Measurements from ENCODE around the gene KCNN3. TPM values are rescaled to one million over a fixed set of nuclear protein-coding genes. Genes with fewer than 3 reads are reported as not detected.

The KCNN3 gene
- total and polyA plus RNA-seq, 2 donors (not counting 1 experiment from before 2014, with no cell fraction given), result 0.17 to 0.82 TPM

GRCh38 chr1:154861607-154862094 lies 8.4 kb downstream of the KCNN3 start:
- H3K9me3 Mint-ChIP-seq (ENCODE audit: insufficient read depth), result no peaks in the 10 kb centered on the region
- intact Hi-C loops (cut with micrococcal nuclease), result no loop called here
- no peaks in the 10 kb centered on the region for H3K9me3 ChIP-seq (ENCODE audit: control extremely low read depth in 1 of 3, control insufficient read depth in 2 of 3, insufficient read depth in 1 of 3, low read length in 2 of 3)
- peak overlapping the region; percentile 5 for H3K4me3 Mint-ChIP-seq
- H3K4me2 ChIP-seq (replicated peaks; ENCODE audit: low read depth, low read length, poor library complexity, severe bottlenecking), result peak overlapping the region; percentile 61
- no peak overlapping the region for H2AFZ ChIP-seq (ENCODE audit: insufficient read depth, low read depth, low read length, poor library complexity, severe bottlenecking)
- peaks cover 64% of the 10 kb centered on the region for H3K4me1 Mint-ChIP-seq
- TF ChIP-seq EZH2 (IDR thresholded peaks at IDR 0.05; ENCODE audit: borderline replicate concordance, insufficient read depth, low read depth, low read length, poor library complexity, severe bottlenecking), result no peak
- TF ChIP-seq CTCF (IDR thresholded peaks at IDR 0.05), result no peak
- no peak overlapping the region for H3K27ac Mint-ChIP-seq
- no peak overlapping the region for H3K9ac ChIP-seq (ENCODE audit: low read length)
- no peak overlapping the region for H3K27ac ChIP-seq (ENCODE audit: low read length in 2 of 2)
- DNase-seq (no peak), ATAC-seq (ENCODE audit: low read depth) (no peak)
- 90% methylated on average over 7 of the region's 12 CpGs for WGBS (ENCODE audit: insufficient coverage)
- ChIA-PET POLR2A (no interaction called here), CTCF (interaction anchor here (0.6 to 2.6 kb wide), 6 partner anchors 9 to 365 kb away, joined by 3 to 10 read pairs (median 4); partner anchors contain the start of gene KCNN3)
- H3K36me3 ChIP-seq (replicated peaks in 1 of 2; ENCODE audit: control extremely low read depth in 1 of 2, control insufficient read depth in 1 of 2, extremely low read depth in 1 of 2, insufficient read depth in 2 of 2, low read length in 1 of 2), result no peaks in the 10 kb centered on the region
- peaks cover 46 to 78% of the 10 kb centered on the region in 2 donors for H3K4me1 ChIP-seq (ENCODE audit: control insufficient read depth in 2 of 2, insufficient read depth in 2 of 2, low read length in 2 of 2)
- H3K27me3 ChIP-seq (replicated peaks in 1 of 4; ENCODE audit: control extremely low read depth in 1 of 4, control insufficient read depth in 3 of 4, insufficient read depth in 4 of 4, low read length in 3 of 4), result peaks cover 0 to 11% (median 0%) of the 10 kb centered on the region in 4 experiments
- peaks cover 13% of the 10 kb centered on the region for H3K27me3 Mint-ChIP-seq
- H3K4me3 ChIP-seq (ENCODE audit: control extremely low read depth in 1 of 5, extremely low read depth in 1 of 5, insufficient read depth in 1 of 5, low read depth in 2 of 5, low read length in 4 of 5), result no peak overlapping the region
- H3K79me2 ChIP-seq (ENCODE audit: control insufficient read depth, insufficient read depth, low read length), result no peaks in the 10 kb centered on the region
- no peaks in the 10 kb centered on the region for H4K20me1 ChIP-seq (ENCODE audit: control insufficient read depth, insufficient read depth, low read length, poor library complexity, severe bottlenecking)

GRCh38 chr1:154860156-154860870 lies 9.8 kb downstream of the KCNN3 start:
- Mint-ChIP-seq H3K27ac (peak overlapping the region; percentile 76), H3K4me3 (peak overlapping the region; percentile 69), H3K4me1 (peaks cover 52% of the 10 kb centered on the region), H3K27me3 (peaks cover 6% of the 10 kb centered on the region), H3K9me3 (ENCODE audit: insufficient read depth) (no peaks in the 10 kb centered on the region)
- ChIA-PET CTCF (interaction anchor here (0.6 to 2.6 kb wide), 5 partner anchors 14 to 300 kb away, joined by 3 to 10 read pairs (median 4); no protein-coding TSS in a partner anchor), POLR2A (interaction anchor here (0.6 kb wide), 1 partner anchor 189 kb away, joined by 3 read pairs; no protein-coding TSS in a partner anchor)
- Histone ChIP-seq H2AFZ (ENCODE audit: insufficient read depth, low read depth, low read length, poor library complexity, severe bottlenecking) (peak overlapping the region; percentile 57), H3K27me3 (replicated peaks in 1 of 4; ENCODE audit: control extremely low read depth in 1 of 4, control insufficient read depth in 3 of 4, insufficient read depth in 4 of 4, low read length in 3 of 4) (peaks cover 0 to 11% (median 0%) of the 10 kb centered on the region in 4 experiments), H4K20me1 (ENCODE audit: control insufficient read depth, insufficient read depth, low read length, poor library complexity, severe bottlenecking) (no peaks in the 10 kb centered on the region), H3K9ac (ENCODE audit: low read length) (peak overlapping the region; percentile 44), H3K27ac (ENCODE audit: low read length in 2 of 2) (peak overlapping the region in 1 of 2 donors; percentile 47), H3K4me2 (replicated peaks; ENCODE audit: low read depth, low read length, poor library complexity, severe bottlenecking) (peak overlapping the region; percentile 61), H3K9me3 (ENCODE audit: control extremely low read depth in 1 of 3, control insufficient read depth in 2 of 3, insufficient read depth in 1 of 3, low read length in 2 of 3) (no peaks in the 10 kb centered on the region), H3K4me1 (ENCODE audit: control insufficient read depth in 2 of 2, insufficient read depth in 2 of 2, low read length in 2 of 2) (peaks cover 41 to 66% of the 10 kb centered on the region in 2 donors), H3K79me2 (ENCODE audit: control insufficient read depth, insufficient read depth, low read length) (no peaks in the 10 kb centered on the region), H3K4me3 (ENCODE audit: control extremely low read depth in 1 of 5, extremely low read depth in 1 of 5, insufficient read depth in 1 of 5, low read depth in 2 of 5, low read length in 4 of 5) (peak overlapping the region in 2 of 5 experiments; percentile 12 to 37), H3K36me3 (replicated peaks in 1 of 2; ENCODE audit: control extremely low read depth in 1 of 2, control insufficient read depth in 1 of 2, extremely low read depth in 1 of 2, insufficient read depth in 2 of 2, low read length in 1 of 2) (no peaks in the 10 kb centered on the region)
- TF ChIP-seq EZH2 (IDR thresholded peaks at IDR 0.05; ENCODE audit: borderline replicate concordance, insufficient read depth, low read depth, low read length, poor library complexity, severe bottlenecking) (no peak), CTCF (IDR thresholded peaks at IDR 0.05) (no peak)
- intact Hi-C loops (cut with micrococcal nuclease), result no loop called here
- peak; percentile 74 for DNase-seq
- ATAC-seq (ENCODE audit: low read depth), result peak; percentile 67
- 5% methylated on average over 12 of the region's 12 CpGs for WGBS (ENCODE audit: insufficient coverage)

All from B cell (primary cell).